ENCODE measurements around the gene CPNE4.

DNA sequence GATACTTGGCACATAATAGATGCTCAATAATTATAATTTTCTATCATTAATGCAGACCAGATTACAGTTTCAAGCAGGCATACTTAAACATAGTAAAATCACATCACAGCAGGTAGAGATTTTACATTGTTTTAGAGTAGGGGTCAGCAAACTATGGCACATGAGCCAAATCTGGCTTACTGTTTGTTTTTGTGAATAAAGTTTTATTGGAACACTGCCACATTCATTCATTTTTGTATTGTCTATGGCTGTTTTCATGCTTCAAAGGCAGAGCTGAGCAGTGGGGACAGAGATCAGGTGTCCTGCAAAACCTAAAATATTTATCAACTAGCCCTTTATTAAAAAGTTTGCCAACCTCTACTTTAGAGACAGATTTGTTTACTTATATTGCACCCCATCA is 342.5 kb downstream of the CPNE4 start:
- TF ChIP-seq, protein P1, sequence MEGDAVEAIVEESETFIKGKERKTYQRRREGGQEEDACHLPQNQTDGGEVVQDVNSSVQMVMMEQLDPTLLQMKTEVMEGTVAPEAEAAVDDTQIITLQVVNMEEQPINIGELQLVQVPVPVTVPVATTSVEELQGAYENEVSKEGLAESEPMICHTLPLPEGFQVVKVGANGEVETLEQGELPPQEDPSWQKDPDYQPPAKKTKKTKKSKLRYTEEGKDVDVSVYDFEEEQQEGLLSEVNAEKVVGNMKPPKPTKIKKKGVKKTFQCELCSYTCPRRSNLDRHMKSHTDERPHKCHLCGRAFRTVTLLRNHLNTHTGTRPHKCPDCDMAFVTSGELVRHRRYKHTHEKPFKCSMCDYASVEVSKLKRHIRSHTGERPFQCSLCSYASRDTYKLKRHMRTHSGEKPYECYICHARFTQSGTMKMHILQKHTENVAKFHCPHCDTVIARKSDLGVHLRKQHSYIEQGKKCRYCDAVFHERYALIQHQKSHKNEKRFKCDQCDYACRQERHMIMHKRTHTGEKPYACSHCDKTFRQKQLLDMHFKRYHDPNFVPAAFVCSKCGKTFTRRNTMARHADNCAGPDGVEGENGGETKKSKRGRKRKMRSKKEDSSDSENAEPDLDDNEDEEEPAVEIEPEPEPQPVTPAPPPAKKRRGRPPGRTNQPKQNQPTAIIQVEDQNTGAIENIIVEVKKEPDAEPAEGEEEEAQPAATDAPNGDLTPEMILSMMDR (IDR thresholded peaks at IDR 0.05) = no peak
- TF ChIP-seq POLR2A (IDR thresholded peaks at IDR 0.05; ENCODE audit: low read depth) (no peak), POLR2AphosphoS5 (IDR thresholded peaks at IDR 0.05) (no peak)
